WTC11 (cell line): ENCODE data around the gene GCAT. TPM values are rescaled to one million over a fixed set of nuclear protein-coding genes. Genes with fewer than 3 reads are reported as not detected.
A peak's percentile ranks its signal among the peaks of the same experiment; 100 is the strongest.

ENCODE experiments used
- CBFB ChIP-seq: sonication (generic); formaldehyde crosslinking; IDR thresholded peaks from 2 replicates; pipeline ENCODE4 v1.8.1; 2022; ENCODE audit warnings: mild to moderate bottlenecking, low read depth, missing genetic modification reagents
- CREM ChIP-seq: sonication (generic); formaldehyde crosslinking; IDR thresholded peaks from 2 replicates; pipeline ENCODE4 v1.8.1; 2022; ENCODE audit warnings: mild to moderate bottlenecking, missing genetic modification reagents, moderate library complexity
- ELF4 ChIP-seq: sonication (generic); formaldehyde crosslinking; IDR thresholded peaks from 2 replicates; pipeline ENCODE4 v1.8.1; 2022; ENCODE audit warnings: low read depth, mild to moderate bottlenecking, moderate library complexity, missing genetic modification reagents
- FOXJ3 ChIP-seq: sonication (generic); formaldehyde crosslinking; IDR thresholded peaks from 2 replicates; pipeline ENCODE4 v1.9.0; 2021; ENCODE audit warnings: missing genetic modification reagents, mild to moderate bottlenecking, borderline replicate concordance
- FOXK1 ChIP-seq: sonication (generic); formaldehyde crosslinking; IDR thresholded peaks from 2 replicates; pipeline ENCODE4 v1.8.0; 2022; ENCODE audit warnings: mild to moderate bottlenecking, moderate library complexity, missing genetic modification reagents
- FOXP1 ChIP-seq: sonication (generic); formaldehyde crosslinking; IDR thresholded peaks from 2 replicates; pipeline ENCODE4 v1.8.0; 2022; ENCODE audit warnings: missing genetic modification reagents, mild to moderate bottlenecking, moderate library complexity, borderline replicate concordance
- GABPB1 ChIP-seq: sonication (generic); formaldehyde crosslinking; IDR thresholded peaks from 2 replicates; pipeline ENCODE4 v1.8.1; 2023; ENCODE audit warnings: mild to moderate bottlenecking, missing genetic modification reagents
- HMGA2 ChIP-seq: fragments of 250-450 bp; sonication (Bioruptor Pico); IDR thresholded peaks from 2 replicates; pipeline ENCODE4 v1.4.0; 2021; ENCODE audit warnings: mild to moderate bottlenecking, moderate library complexity
- HMGXB4 ChIP-seq: sonication (generic); formaldehyde crosslinking; IDR thresholded peaks from 2 replicates; pipeline ENCODE4 v1.8.1; 2023; ENCODE audit warnings: mild to moderate bottlenecking, moderate library complexity, missing genetic modification reagents
- IRF2 ChIP-seq: sonication (generic); formaldehyde crosslinking; IDR thresholded peaks from 2 replicates; pipeline ENCODE4 v1.8.0; 2022; ENCODE audit warnings: low read depth, missing genetic modification reagents, borderline replicate concordance
- JAZF1 ChIP-seq: fragments of 250-450 bp; sonication (Bioruptor Pico); IDR thresholded peaks from 2 replicates; pipeline ENCODE4 v1.9.0; 2021; ENCODE audit warnings: moderate library complexity, mild to moderate bottlenecking, inconsistent platforms
- PREB ChIP-seq: sonication (generic); formaldehyde crosslinking; IDR thresholded peaks from 2 replicates; pipeline ENCODE4 v1.8.1; 2022; ENCODE audit warnings: mild to moderate bottlenecking, missing genetic modification reagents, moderate library complexity, borderline replicate concordance
- RELA ChIP-seq: sonication (generic); formaldehyde crosslinking; IDR thresholded peaks from 2 replicates; pipeline ENCODE4 v1.8.1; 2022; ENCODE audit warnings: missing genetic modification reagents, mild to moderate bottlenecking, borderline replicate concordance
- SP1 ChIP-seq: sonication (generic); formaldehyde crosslinking; conservative IDR thresholded peaks from 2 replicates; pipeline ENCODE4 v1.8.1; 2022; ENCODE audit warnings: missing genetic modification reagents
- STAT6 ChIP-seq: sonication (generic); formaldehyde crosslinking; conservative IDR thresholded peaks from 2 replicates; pipeline ENCODE4 v1.8.1; 2023; ENCODE audit warnings: mild to moderate bottlenecking, low read depth, missing genetic modification reagents, moderate library complexity
- USF1 ChIP-seq: sonication (generic); formaldehyde crosslinking; IDR thresholded peaks from 2 replicates; pipeline ENCODE4 v1.8.0; 2022; ENCODE audit warnings: mild to moderate bottlenecking, missing genetic modification reagents
- USF2 ChIP-seq: sonication (generic); formaldehyde crosslinking; IDR thresholded peaks from 2 replicates; pipeline ENCODE4 v1.8.1; 2023; ENCODE audit warnings: mild to moderate bottlenecking, missing genetic modification reagents, moderate library complexity
- ZNF263 ChIP-seq: sonication (generic); formaldehyde crosslinking; IDR thresholded peaks from 2 replicates; pipeline ENCODE4 v1.8.1; 2022; ENCODE audit warnings: low read depth, mild to moderate bottlenecking, moderate library complexity, missing genetic modification reagents
- ZNF317 ChIP-seq: sonication (generic); formaldehyde crosslinking; IDR thresholded peaks from 2 replicates; pipeline ENCODE4 v1.8.1; 2023; ENCODE audit warnings: low read depth, mild to moderate bottlenecking, moderate library complexity, missing genetic modification reagents, borderline replicate concordance
- ZNF416 ChIP-seq: fragments of 250-450 bp; sonication (Bioruptor Pico); IDR thresholded peaks from 2 replicates; pipeline ENCODE4 v1.9.0; 2021; ENCODE audit warnings: mild to moderate bottlenecking, inconsistent platforms
- ZSCAN18 ChIP-seq: fragments of 250-450 bp; sonication (Bioruptor Pico); IDR thresholded peaks from 2 replicates; pipeline ENCODE4 v2.1.2; 2022; ENCODE audit warnings: mild to moderate bottlenecking, moderate library complexity
- total RNA-seq: library from RNA; stranded (reverse); gene quantifications from 3 replicates; pipeline ENCODE4 v1.2.3, GENCODE V29; 2021
- TF ChIP-seq, protein P1 (sequence below): sonication (generic); formaldehyde crosslinking; IDR thresholded peaks from 2 replicates; pipeline ENCODE4 v1.8.0; 2022; ENCODE audit warnings: mild to moderate bottlenecking, missing genetic modification reagents
- TF ChIP-seq, protein P2 (sequence below): fragments of 250-450 bp; sonication (Bioruptor Pico); IDR thresholded peaks from 2 replicates; pipeline ENCODE4 v1.9.0; 2021; ENCODE audit warnings: mild to moderate bottlenecking

Gene GCAT
- total RNA-seq, 1 experiment from 2014 or later, result 33.0 TPM

DNA sequence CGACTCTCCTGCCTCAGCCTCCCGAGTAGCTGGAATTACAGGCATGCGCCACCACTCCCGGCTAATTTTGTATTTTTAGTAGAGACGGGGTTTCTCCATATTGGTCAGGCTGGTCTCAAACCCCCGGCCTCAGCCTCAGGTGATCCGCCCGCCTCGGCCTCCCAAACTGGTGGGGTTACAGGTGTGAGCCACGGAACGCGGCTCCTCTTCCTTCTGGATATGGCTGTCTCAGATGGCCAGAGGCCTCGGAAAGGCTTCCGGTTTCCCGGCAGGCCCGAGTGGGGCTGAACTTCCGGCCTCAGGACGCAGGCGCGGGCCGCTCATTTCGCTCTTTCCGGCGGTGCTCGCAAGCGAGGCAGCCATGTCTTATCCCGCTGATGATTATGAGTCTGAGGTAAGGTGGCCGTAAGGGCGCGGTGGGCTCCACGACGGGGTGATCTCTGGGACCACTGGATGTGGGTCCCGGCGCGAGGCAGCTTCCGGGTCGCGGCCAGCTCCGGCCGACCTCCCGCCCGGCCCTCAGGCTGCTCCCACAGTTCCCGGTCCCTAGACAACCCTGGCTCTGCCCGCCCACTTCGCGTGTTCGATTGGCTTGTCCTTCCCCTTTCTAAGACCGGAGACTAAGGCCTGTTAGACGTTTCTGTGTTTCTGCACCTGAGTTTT lies 41.5 kb downstream of the GCAT start, which contains the start of gene EIF3L (continued):
- TF ChIP-seq ZSCAN18 (CRISPR knock-in tag) (no peak), GABPB1 (peak; percentile 72), RELA (CRISPR knock-in tag) (0 out of 2 replicates have a peak, but pooled peaks have one; percentile 50), ZNF263 (CRISPR knock-in tag) (no peak), FOXP1 (peak; percentile 80; the same call in 1 of the 2 replicates), ELF4 (CRISPR knock-in tag) (no peak), USF2 (no peak), FOXJ3 (CRISPR knock-in tag) (no peak), STAT6 (0 out of 2 replicates have a peak, but pooled peaks have one; percentile 73), HMGXB4 (peak; percentile 71; the same call in 1 of the 2 replicates), PREB (CRISPR knock-in tag) (no peak), ZNF416 (no peak), IRF2 (CRISPR knock-in tag) (no peak), FOXK1 (peak; percentile 80), SP1 (peak; percentile 64), USF1 (CRISPR knock-in tag) (peak; percentile 56), CREM (CRISPR knock-in tag) (peak; percentile 72), CBFB (peak; percentile 80; the same call in 1 of the 2 replicates), ZNF317 (no peak), HMGA2 (CRISPR knock-in tag) (no peak), JAZF1 (CRISPR knock-in tag) (no peak)
- TF ChIP-seq, protein P1, sequence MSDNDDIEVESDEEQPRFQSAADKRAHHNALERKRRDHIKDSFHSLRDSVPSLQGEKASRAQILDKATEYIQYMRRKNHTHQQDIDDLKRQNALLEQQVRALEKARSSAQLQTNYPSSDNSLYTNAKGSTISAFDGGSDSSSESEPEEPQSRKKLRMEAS, result peak; percentile 83
- TF ChIP-seq, protein P2, sequence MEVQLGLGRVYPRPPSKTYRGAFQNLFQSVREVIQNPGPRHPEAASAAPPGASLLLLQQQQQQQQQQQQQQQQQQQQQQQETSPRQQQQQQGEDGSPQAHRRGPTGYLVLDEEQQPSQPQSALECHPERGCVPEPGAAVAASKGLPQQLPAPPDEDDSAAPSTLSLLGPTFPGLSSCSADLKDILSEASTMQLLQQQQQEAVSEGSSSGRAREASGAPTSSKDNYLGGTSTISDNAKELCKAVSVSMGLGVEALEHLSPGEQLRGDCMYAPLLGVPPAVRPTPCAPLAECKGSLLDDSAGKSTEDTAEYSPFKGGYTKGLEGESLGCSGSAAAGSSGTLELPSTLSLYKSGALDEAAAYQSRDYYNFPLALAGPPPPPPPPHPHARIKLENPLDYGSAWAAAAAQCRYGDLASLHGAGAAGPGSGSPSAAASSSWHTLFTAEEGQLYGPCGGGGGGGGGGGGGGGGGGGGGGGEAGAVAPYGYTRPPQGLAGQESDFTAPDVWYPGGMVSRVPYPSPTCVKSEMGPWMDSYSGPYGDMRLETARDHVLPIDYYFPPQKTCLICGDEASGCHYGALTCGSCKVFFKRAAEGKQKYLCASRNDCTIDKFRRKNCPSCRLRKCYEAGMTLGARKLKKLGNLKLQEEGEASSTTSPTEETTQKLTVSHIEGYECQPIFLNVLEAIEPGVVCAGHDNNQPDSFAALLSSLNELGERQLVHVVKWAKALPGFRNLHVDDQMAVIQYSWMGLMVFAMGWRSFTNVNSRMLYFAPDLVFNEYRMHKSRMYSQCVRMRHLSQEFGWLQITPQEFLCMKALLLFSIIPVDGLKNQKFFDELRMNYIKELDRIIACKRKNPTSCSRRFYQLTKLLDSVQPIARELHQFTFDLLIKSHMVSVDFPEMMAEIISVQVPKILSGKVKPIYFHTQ (CRISPR knock-in tag), result no peak
- TF ChIP-seq, all 79 proteins: peak for 17
